IMR-90 (cell line): ENCODE measurements around the gene IGFBPL1. TPM values are rescaled to one million over a fixed set of nuclear protein-coding genes. Genes with fewer than 3 reads are reported as not detected.

Experiments
- ATAC-seq: fragments of 200-7000 bp; cut with Tn5 transposase; 2 replicates; pipeline ENCODE4 v1.9.1; 2020; ENCODE audit warnings: low read depth, mild to moderate bottlenecking, moderate library complexity
- BruUV-seq: library from RNA; stranded (reverse); fragments of 400-500 nt; replicated peaks from 2 replicates; lab custom pipeline; 2021; lab: Mats Ljungman, UMichigan
- CTCF ChIA-PET: fragments of 300-600 bp; formaldehyde crosslinking; extraction: SDS; loops from one replicate; lab custom pipeline; 2021; ENCODE audit warnings: antibody characterized with exemption; lab: Yijun Ruan, JAX
- POLR2A ChIA-PET: fragments of 300-600 bp; sonication (Branson Sonifier 250); formaldehyde crosslinking; loops from one replicate; lab custom pipeline; 2022; ENCODE audit warnings: antibody characterized with exemption; ENCODE audit not compliant: unreplicated experiment; lab: Charles Lee
- DNase-seq: peaks from one replicate; pipeline ENCODE4 v3.0.0; 2013
- H2AFZ ChIP-seq: replicated peaks from 2 replicates; pipeline ENCODE3; 2013; ENCODE audit warnings: low read length, mild to moderate bottlenecking; ENCODE audit not compliant: poor library complexity
- H2AK5ac ChIP-seq: 2 replicates; pipeline ENCODE4 v1.6.1; 2013; ENCODE audit warnings: low read depth, low read length, inconsistent platforms
- H2AK9ac ChIP-seq: replicated peaks from 2 replicates; pipeline ENCODE3; 2013; ENCODE audit warnings: mild to moderate bottlenecking, low read depth, low read length, moderate library complexity; ENCODE audit not compliant: poor library complexity
- H2BK120ac ChIP-seq: 2 replicates; pipeline ENCODE4 v1.6.1; 2013; ENCODE audit warnings: low read depth, low read length, inconsistent platforms
- H2BK15ac ChIP-seq: 3 replicates; pipeline ENCODE4 v1.6.1; 2013; ENCODE audit warnings: low read depth, low read length, inconsistent platforms
- H2BK20ac ChIP-seq: 2 replicates; pipeline ENCODE4 v1.6.1; 2013; ENCODE audit warnings: low read depth, mild to moderate bottlenecking, inconsistent platforms, low read length, moderate library complexity
- H2BK5ac ChIP-seq: 2 replicates; pipeline ENCODE4 v1.6.1; 2013; ENCODE audit warnings: mild to moderate bottlenecking, low read depth, low read length, inconsistent platforms; ENCODE audit not compliant: poor library complexity, severe bottlenecking
- H3K14ac ChIP-seq: replicated peaks from 2 replicates; pipeline ENCODE4 v1.6.1; 2013; ENCODE audit warnings: low read depth, low read length, inconsistent platforms
- H3K18ac ChIP-seq: 2 replicates; pipeline ENCODE4 v1.6.1; 2013; ENCODE audit warnings: low read depth, low read length, control low read depth
- H3K23ac ChIP-seq: 2 replicates; pipeline ENCODE4 v1.6.1; 2013; ENCODE audit warnings: low read depth, low read length, inconsistent platforms
- H3K27ac ChIP-seq: 2 replicates; pipeline ENCODE4 v1.5.1; 2013; ENCODE audit warnings: mild to moderate bottlenecking, control low read depth, low read length; ENCODE audit not compliant: insufficient read depth
- H3K27me3 ChIP-seq: 2 replicates; pipeline ENCODE4 v1.6.1; 2013; ENCODE audit warnings: low read length; ENCODE audit not compliant: control insufficient read depth, insufficient read depth
- H3K36me3 ChIP-seq: 2 replicates; pipeline ENCODE4 v1.6.1; 2013; ENCODE audit warnings: low read length, mixed read lengths; ENCODE audit not compliant: control insufficient read depth, insufficient read depth
- H3K4ac ChIP-seq: 2 replicates; pipeline ENCODE4 v1.6.1; 2013; ENCODE audit warnings: low read depth, low read length, inconsistent platforms
- H3K4me1 ChIP-seq: 2 replicates; pipeline ENCODE4 v1.6.1; 2013; ENCODE audit warnings: low read length, mixed read lengths; ENCODE audit not compliant: control insufficient read depth, insufficient read depth
- H3K4me2 ChIP-seq: 2 replicates; pipeline ENCODE4 v1.6.1; 2013; ENCODE audit warnings: low read depth, mild to moderate bottlenecking, control low read depth, low read length, moderate library complexity
- H3K4me3 ChIP-seq: 2 replicates; pipeline ENCODE4 v1.5.1; 2013; ENCODE audit warnings: low read depth, mild to moderate bottlenecking, control low read depth, low read length, moderate library complexity; ENCODE audit not compliant: insufficient read depth
- H3K56ac ChIP-seq: 2 replicates; pipeline ENCODE4 v1.6.1; 2013; ENCODE audit warnings: low read length, inconsistent platforms; ENCODE audit not compliant: insufficient read depth; ENCODE audit errors: extremely low read depth
- H3K79me1 ChIP-seq, 2 experiments: 2 replicates each; pipeline ENCODE4 v1.6.1; 2013; ENCODE audit warnings: low read length in 2 of 2, inconsistent platforms in 1 of 2, low read depth in 1 of 2
- H3K9ac ChIP-seq: 2 replicates; pipeline ENCODE4 v1.6.1; 2013; ENCODE audit warnings: low read depth, low read length, control low read depth
- H3K9me1 ChIP-seq: 2 replicates; pipeline ENCODE4 v1.6.1; 2013; ENCODE audit warnings: low read length, inconsistent platforms; ENCODE audit not compliant: insufficient read depth
- H3K9me3 ChIP-seq: 2 replicates; pipeline ENCODE4 v1.6.1; 2013; ENCODE audit warnings: low read length; ENCODE audit not compliant: control insufficient read depth, insufficient read depth
- H4K20me1 ChIP-seq: 2 replicates; pipeline ENCODE4 v1.6.1; 2013; ENCODE audit warnings: low read length, inconsistent platforms; ENCODE audit not compliant: insufficient read depth
- H4K5ac ChIP-seq: 2 replicates; pipeline ENCODE4 v1.6.1; 2013; ENCODE audit warnings: mild to moderate bottlenecking, low read depth, low read length, control low read depth
- H4K8ac ChIP-seq, 2 experiments: 2 replicates each; pipeline ENCODE4 v1.6.1; 2013; ENCODE audit warnings: low read depth in 2 of 2, low read length in 2 of 2, control low read depth in 1 of 2, inconsistent platforms in 1 of 2
- H4K91ac ChIP-seq: 2 replicates; pipeline ENCODE4 v1.6.1; 2013; ENCODE audit warnings: low read depth, low read length, inconsistent platforms; ENCODE audit not compliant: insufficient read depth
- BHLHE40 ChIP-seq: fragments of 150-350 bp; IDR thresholded peaks from 2 replicates; pipeline ENCODE4 v1.6.1; 2016; ENCODE audit warnings: mild to moderate bottlenecking, low read depth, low read length
- CEBPB ChIP-seq: IDR thresholded peaks from 2 replicates; pipeline ENCODE4 v1.6.1; 2012; ENCODE audit warnings: low read depth, low read length, improper control_type of control experiment
- CHD1 ChIP-seq: IDR thresholded peaks from 2 replicates; pipeline ENCODE4 v1.6.1; 2012; ENCODE audit warnings: low read depth, low read length, improper control_type of control experiment
- CTCF ChIP-seq: conservative IDR thresholded peaks from 2 replicates; pipeline ENCODE4 v1.5.1; 2012; ENCODE audit warnings: mild to moderate bottlenecking, low read depth, low read length, improper control_type of control experiment
- ELK1 ChIP-seq: fragments of 150-350 bp; IDR thresholded peaks from 2 replicates; pipeline ENCODE4 v1.6.1; 2016; ENCODE audit warnings: low read depth, mild to moderate bottlenecking, low read length, moderate library complexity, borderline replicate concordance
- FOS ChIP-seq: fragments of 150-350 bp; IDR thresholded peaks from 2 replicates; pipeline ENCODE4 v1.6.1; 2016; ENCODE audit warnings: low read depth, low read length
- MAZ ChIP-seq: IDR thresholded peaks from 2 replicates; pipeline ENCODE4 v1.6.1; 2012; ENCODE audit warnings: low read depth, mild to moderate bottlenecking, low read length, improper control_type of control experiment, moderate library complexity, borderline replicate concordance
- MXI1 ChIP-seq: IDR thresholded peaks from 2 replicates; pipeline ENCODE4 v1.6.1; 2012; ENCODE audit warnings: low read depth, mild to moderate bottlenecking, low read length, moderate library complexity, borderline replicate concordance
- NFE2L2 ChIP-seq: fragments of 150-350 bp; IDR thresholded peaks from 2 replicates; pipeline ENCODE4 v1.6.1; 2016; ENCODE audit warnings: low read depth, mild to moderate bottlenecking, low read length
- RAD21 ChIP-seq: IDR thresholded peaks from 2 replicates; pipeline ENCODE4 v1.6.1; 2012; ENCODE audit warnings: low read length, improper control_type of control experiment
- RCOR1 ChIP-seq: IDR thresholded peaks from 2 replicates; pipeline ENCODE4 v1.6.1; 2012; ENCODE audit warnings: mild to moderate bottlenecking, low read length, improper control_type of control experiment; ENCODE audit not compliant: insufficient replicate concordance
- RFX5 ChIP-seq: IDR thresholded peaks from 2 replicates; pipeline ENCODE4 v1.8.0; 2012; ENCODE audit warnings: low read depth, mild to moderate bottlenecking, low read length, moderate library complexity
- SMC3 ChIP-seq: fragments of 150-350 bp; IDR thresholded peaks from 2 replicates; pipeline ENCODE4 v1.6.1; 2016; ENCODE audit warnings: low read depth, mild to moderate bottlenecking, antibody characterized with exemption, low read length, moderate library complexity
- USF2 ChIP-seq: fragments of 150-350 bp; IDR thresholded peaks from 2 replicates; pipeline ENCODE4 v1.6.1; 2017; ENCODE audit warnings: mild to moderate bottlenecking, antibody characterized with exemption, low read length, low read depth
- WGBS, 2 experiments: methylation state at CpG; one replicate each; pipeline versions ENCODE4 v1.1.5 to v1.1.7; 2013; ENCODE audit warnings: missing lambda C conversion rate in 2 of 2; ENCODE audit not compliant: insufficient read length in 1 of 2; ENCODE audit errors: extremely low coverage in 2 of 2; 5-methylcytosine and 5-hydroxymethylcytosine counted together
- dilution Hi-C: fragments of 300-500 bp; cut with HindIII; formaldehyde crosslinking; loops from one replicate; pipeline ENCODE4 v1.14.3; 2018; ENCODE audit warnings: low sequenced_read_pairs; ENCODE audit not compliant: unreplicated experiment
- in situ Hi-C: fragments of 300-500 bp; cut with MboI; formaldehyde crosslinking; loops from 3 replicates; pipeline ENCODE4 v1.14.3; 2019; ENCODE audit warnings: low sequenced_read_pairs, inconsistent platforms, mixed read lengths
- intact Hi-C: fragments of 100-400 bp; cut with micrococcal nuclease; formaldehyde crosslinking; loops from 2 replicates; pipeline ENCODE4 v1.10.0; 2022
- polyA plus RNA-seq, 3 experiments: library from polyadenylated mRNA; depleted of rRNA; stranded (reverse); fragments of >200 nt; gene quantifications; 2 replicates each; pipeline ENCODE4 v1.2.3, GENCODE V29; 2012; ENCODE audit warnings: low replicate concordance in 1 of 3
- total RNA-seq: library from RNA; depleted of rRNA; stranded (reverse); fragments of >200 nt; gene quantifications from 2 replicates; pipeline ENCODE4 v1.2.3, GENCODE V29; 2012

IGFBPL1 gene
- total and polyA plus RNA-seq, 2 of the 4 experiments (the other 2 are of a cell fraction) = not detected

- no peak overlapping the region for H4K5ac ChIP-seq
- no peaks in the 10 kb centered on the region for H3K79me1 ChIP-seq
- H2BK120ac ChIP-seq = no peak overlapping the region
- H3K4me2 ChIP-seq = no peak overlapping the region
- no peak overlapping the region for H2BK5ac ChIP-seq
- CTCF ChIA-PET = no interaction called here
- no peaks in the 10 kb centered on the region for H3K36me3 ChIP-seq
- H3K56ac ChIP-seq = no peak overlapping the region
- peaks cover 71% of the 10 kb centered on the region for H3K27me3 ChIP-seq
- no peaks in the 10 kb centered on the region for H3K4me1 ChIP-seq
- H2AK5ac ChIP-seq = no peak overlapping the region
- intact Hi-C loops = no loop called here
- no peak overlapping the region for H3K27ac ChIP-seq
- H3K4me3 ChIP-seq = no peak overlapping the region
- 48% methylated on average over 2 of the region's 8 CpGs; no CpG with 5 or more reads in 1 of the 2 experiments for WGBS, 2 experiments
- no peaks in the 10 kb centered on the region for H3K9me1 ChIP-seq
- no peak overlapping the region for H2BK20ac ChIP-seq
- POLR2A ChIA-PET = no interaction called here
- no peaks in the 10 kb centered on the region for H4K20me1 ChIP-seq
- H3K18ac ChIP-seq = no peak overlapping the region
- no TSS peak for BruUV-seq
- dilution Hi-C loops = no loop called here
- H3K14ac ChIP-seq = no peak overlapping the region
- in situ Hi-C loops = no loop called here
- no peaks in the 10 kb centered on the region for H3K9me3 ChIP-seq
- H4K8ac ChIP-seq = no peak overlapping the region
- no peak overlapping the region for H2AK9ac ChIP-seq
- TF ChIP-seq MAZ (no peak), SMC3 (no peak), NFE2L2 (no peak), RCOR1 (no peak), RAD21 (no peak), USF2 (no peak), FOS (no peak), CHD1 (no peak), CTCF (no peak), ELK1 (no peak), RFX5 (no peak), BHLHE40 (no peak), MXI1 (no peak), CEBPB (no peak)
- H3K9ac ChIP-seq = no peak overlapping the region
- H2BK15ac ChIP-seq = no peak overlapping the region
- H2AFZ ChIP-seq = no peak overlapping the region
- no peak for DNase-seq
- no peak overlapping the region for H4K91ac ChIP-seq
- ATAC-seq = no peak
- H3K4ac ChIP-seq = no peak overlapping the region
- H3K23ac ChIP-seq = no peak overlapping the region
Measured at GRCh38 chr9:38415856-38416255, 8.4 kb downstream of the IGFBPL1 start.
